ENCODE data around the gene SLC25A22. TPM values are rescaled to one million over a fixed set of nuclear protein-coding genes. Genes with fewer than 3 reads are reported as not detected.
A peak's percentile ranks its signal among the peaks of the same experiment; 100 is the strongest.

The SLC25A22 gene
- total and polyA plus RNA-seq, 9 of the 15 experiments (the other 6 are each of a cell fraction or from before 2014, with no cell fraction given), result 0.41 to 55.4 (median 11.4) TPM

DNA sequence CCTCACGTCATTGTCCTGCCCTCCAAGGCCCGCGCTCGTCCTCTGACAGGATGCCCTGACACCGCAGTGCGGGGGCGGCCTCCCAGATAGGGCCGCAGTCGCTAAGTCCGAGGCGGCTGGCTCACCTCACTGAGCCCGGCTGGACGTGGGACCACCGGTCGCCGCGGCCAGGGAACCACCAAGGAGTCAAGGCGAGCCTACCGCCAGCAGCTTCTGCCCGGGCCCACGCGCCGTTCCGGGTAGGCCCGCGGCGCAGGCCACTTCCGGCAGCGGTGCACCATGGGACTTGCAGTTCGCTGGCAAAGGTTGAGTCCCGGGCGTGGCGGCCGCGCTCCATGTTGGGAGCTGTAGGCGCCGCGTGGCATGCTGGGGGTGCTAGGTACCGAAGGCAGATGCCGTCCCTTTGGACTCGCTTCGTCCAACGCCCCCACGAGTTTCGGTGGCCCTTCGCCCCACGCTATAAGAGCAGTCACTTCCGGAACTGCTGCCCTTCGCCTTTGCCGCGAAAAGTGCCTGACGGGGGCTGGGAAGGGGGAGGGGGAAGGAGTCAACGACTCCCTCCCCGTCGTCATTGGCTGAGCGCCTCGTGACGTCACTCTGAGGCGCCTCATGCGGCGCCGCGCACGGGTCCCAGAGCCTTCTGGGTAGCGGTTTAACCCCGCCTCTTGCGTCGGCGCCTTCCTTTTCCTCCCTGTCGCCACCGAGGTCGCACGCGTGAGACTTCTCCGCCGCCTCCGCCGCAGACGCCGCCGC is 11.4 kb upstream of the SLC25A22 start, which contains the start of gene RPLP2:
TSS of gene RPLP2 (plus strand) at position 681 of the 753 bp plus-strand sequence. CDS start 268 bp downstream, outside the sequence.
- intact Hi-C loops (cut with micrococcal nuclease) (loop anchor here (2.0 kb wide), 1 partner anchor 33 kb away; the partner anchor contains the start of genes POLR2L and TSPAN4), in situ Hi-C loops (cut with MboI) (no loop called here)
- ChIA-PET CTCF (ENCODE audit: low intra/inter-chr PET ratio) (no interaction called here), POLR2A (interaction anchor here (0.6 to 4.3 kb wide), 17 partner anchors 9 to 1975 kb away, joined by 3 to 26 read pairs (median 5); partner anchors contain the start of genes PNPLA2, POLR2L and TSPAN4)
- no peaks in the 10 kb centered on the region for H3K27me3 ChIP-seq (ENCODE audit: control insufficient read depth in 2 of 2, insufficient read depth in 2 of 2, low read length in 2 of 2)
- peak within 1 kb of the TSS; percentile 94 to 98 for H3K9ac ChIP-seq (ENCODE audit: insufficient read depth in 1 of 2, low read depth in 2 of 2, low read length in 2 of 2)
- DNase-seq (ENCODE audit: extremely low read depth in 1 of 4, low spot score in 3 of 4), result peak; percentile 84 to 99 (median 90)
- no TSS peak for BruUV-seq (replicated peaks)
- peaks cover 75% of the 10 kb centered on the region for H3K79me2 ChIP-seq (ENCODE audit: control insufficient read depth, insufficient read depth, low read length)
- no peaks in the 10 kb centered on the region for H3K9me3 ChIP-seq (replicated peaks; ENCODE audit: control insufficient read depth, insufficient read depth, low read depth, low read length)
- H3K4me3 ChIP-seq, result peak within 1 kb of the TSS; percentile 99
- H3K4me2 ChIP-seq (ENCODE audit: insufficient read depth, low read length), result peak within 1 kb of the TSS; percentile 100
- peak; percentile 83 for ATAC-seq
- peaks cover 41% of the 10 kb centered on the region for H3K36me3 ChIP-seq (ENCODE audit: control insufficient read depth, insufficient read depth, low read length)
- peaks cover 22 to 63% of the 10 kb centered on the region in 2 experiments; a peak in 4 of 5 replicates for H3K4me1 ChIP-seq (replicated peaks in 1 of 2; ENCODE audit: control insufficient read depth in 2 of 2, insufficient read depth in 2 of 2, low read length in 2 of 2)
- peak within 1 kb of the TSS; percentile 98 for H2AFZ ChIP-seq (ENCODE audit: low read depth, low read length)
- H3K27ac ChIP-seq (ENCODE audit: extremely low read depth, low read depth, low read length), result peak within 1 kb of the TSS; percentile 98
- peak; percentile 89 for FAIRE-seq
- H4K20me1 ChIP-seq (replicated peaks; ENCODE audit: control insufficient read depth, insufficient read depth, low read length), result peaks cover 24% of the 10 kb centered on the region
- under 1% methylated on average over 49 of the region's 81 CpGs for WGBS (ENCODE audit: insufficient coverage, low coverage, missing lambda C conversion rate)
- H3K9me1 ChIP-seq (ENCODE audit: control insufficient read depth, insufficient read depth, low read length), result no peaks in the 10 kb centered on the region
- TF ChIP-seq ZNF143 (CRISPR knock-in tag; IDR thresholded peaks at IDR 0.05) (peak; percentile 97), E2F1 (CRISPR knock-in tag; IDR thresholded peaks at IDR 0.05) (peak; percentile 5), SPI1 (IDR thresholded peaks at IDR 0.05; ENCODE audit: borderline replicate concordance, low read depth, low read length) (peak; percentile 43), RB1 (IDR thresholded peaks at IDR 0.05; ENCODE audit: low read depth) (peak; percentile 54), SREBF1 (IDR thresholded peaks at IDR 0.05; ENCODE audit: borderline replicate concordance, low read depth, low read length) (no peak), MYC (IDR thresholded peaks at IDR 0.05; ENCODE audit: low read depth, low read length) (peak; percentile 86), MYC (CRISPR knock-in tag; IDR thresholded peaks at IDR 0.05; ENCODE audit: borderline replicate concordance, low read depth) (peak; percentile 97), MAX (CRISPR knock-in tag; IDR thresholded peaks at IDR 0.05) (peak; percentile 96), PRDM10 (IDR thresholded peaks at IDR 0.05; ENCODE audit: partially characterized antibody) (peak; percentile 55)
- TF ChIP-seq, protein P1, sequence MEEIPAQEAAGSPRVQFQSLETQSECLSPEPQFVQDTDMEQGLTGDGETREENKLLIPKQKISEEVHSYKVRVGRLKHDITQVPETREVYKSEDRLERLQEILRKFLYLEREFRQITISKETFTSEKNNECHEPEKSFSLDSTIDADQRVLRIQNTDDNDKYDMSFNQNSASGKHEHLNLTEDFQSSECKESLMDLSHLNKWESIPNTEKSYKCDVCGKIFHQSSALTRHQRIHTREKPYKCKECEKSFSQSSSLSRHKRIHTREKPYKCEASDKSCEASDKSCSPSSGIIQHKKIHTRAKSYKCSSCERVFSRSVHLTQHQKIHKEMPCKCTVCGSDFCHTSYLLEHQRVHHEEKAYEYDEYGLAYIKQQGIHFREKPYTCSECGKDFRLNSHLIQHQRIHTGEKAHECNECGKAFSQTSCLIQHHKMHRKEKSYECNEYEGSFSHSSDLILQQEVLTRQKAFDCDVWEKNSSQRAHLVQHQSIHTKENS (CRISPR knock-in tag; IDR thresholded peaks at IDR 0.05), result no peak
- TF ChIP-seq, protein P2, sequence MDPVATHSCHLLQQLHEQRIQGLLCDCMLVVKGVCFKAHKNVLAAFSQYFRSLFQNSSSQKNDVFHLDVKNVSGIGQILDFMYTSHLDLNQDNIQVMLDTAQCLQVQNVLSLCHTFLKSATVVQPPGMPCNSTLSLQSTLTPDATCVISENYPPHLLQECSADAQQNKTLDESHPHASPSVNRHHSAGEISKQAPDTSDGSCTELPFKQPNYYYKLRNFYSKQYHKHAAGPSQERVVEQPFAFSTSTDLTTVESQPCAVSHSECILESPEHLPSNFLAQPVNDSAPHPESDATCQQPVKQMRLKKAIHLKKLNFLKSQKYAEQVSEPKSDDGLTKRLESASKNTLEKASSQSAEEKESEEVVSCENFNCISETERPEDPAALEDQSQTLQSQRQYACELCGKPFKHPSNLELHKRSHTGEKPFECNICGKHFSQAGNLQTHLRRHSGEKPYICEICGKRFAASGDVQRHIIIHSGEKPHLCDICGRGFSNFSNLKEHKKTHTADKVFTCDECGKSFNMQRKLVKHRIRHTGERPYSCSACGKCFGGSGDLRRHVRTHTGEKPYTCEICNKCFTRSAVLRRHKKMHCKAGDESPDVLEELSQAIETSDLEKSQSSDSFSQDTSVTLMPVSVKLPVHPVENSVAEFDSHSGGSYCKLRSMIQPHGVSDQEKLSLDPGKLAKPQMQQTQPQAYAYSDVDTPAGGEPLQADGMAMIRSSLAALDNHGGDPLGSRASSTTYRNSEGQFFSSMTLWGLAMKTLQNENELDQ (CRISPR knock-in tag; IDR thresholded peaks at IDR 0.05; ENCODE audit: borderline replicate concordance), result 0 out of 2 replicates have a peak, but pooled peaks have one; percentile 79

Measured in K562 (cell line).